WERI-Rb-1 (cell line): Measurements from ENCODE around the gene LRBA.

Source experiments
- DNase-seq: peaks from one replicate; pipeline ENCODE4 v3.0.0-alpha.2; 2020
- H3K27ac ChIP-seq: fragments of 250-450 bp; sonication (Bioruptor Pico); 2 replicates; pipeline ENCODE4 v1.5.1; 2020; ENCODE audit warnings: mild to moderate bottlenecking, moderate library complexity
- H3K27me3 ChIP-seq: fragments of 250-450 bp; sonication (Bioruptor Pico); 2 replicates; pipeline ENCODE4 v1.5.1; 2021; ENCODE audit warnings: mild to moderate bottlenecking, low read depth, moderate library complexity; ENCODE audit not compliant: insufficient read depth, severe bottlenecking
- H3K36me3 ChIP-seq: fragments of 250-450 bp; sonication (Bioruptor Pico); 2 replicates; pipeline ENCODE4 v1.5.1; 2020; ENCODE audit warnings: mild to moderate bottlenecking, moderate library complexity
- H3K4me3 ChIP-seq: 2 replicates; pipeline ENCODE4 v1.5.1; 2011; ENCODE audit warnings: low read depth, mild to moderate bottlenecking, control low read depth, low read length
- H3K9me3 ChIP-seq: fragments of 250-450 bp; sonication (Bioruptor Pico); 2 replicates; pipeline ENCODE4 v1.5.1; 2021; ENCODE audit warnings: mild to moderate bottlenecking, moderate library complexity; ENCODE audit not compliant: severe bottlenecking
- CTCF ChIP-seq: IDR thresholded peaks from 2 replicates; pipeline ENCODE4 v1.5.1; 2011; ENCODE audit warnings: low read depth, mild to moderate bottlenecking, control low read depth, inconsistent platforms, low read length

Gene LRBA

GRCh38 chr4:150501009-150501727, 513.9 kb downstream of the LRBA start:
- Histone ChIP-seq H3K4me3 (no peak overlapping the region), H3K9me3 (no peaks in the 10 kb centered on the region), H3K27me3 (no peaks in the 10 kb centered on the region), H3K36me3 (no peaks in the 10 kb centered on the region), H3K27ac (no peak overlapping the region)
- DNase-seq, result no peak
- no peak for TF ChIP-seq CTCF

GRCh38 chr4:150497612-150498011, 517.5 kb downstream of the LRBA start:
- Histone ChIP-seq H3K27me3 (no peaks in the 10 kb centered on the region), H3K36me3 (no peaks in the 10 kb centered on the region), H3K27ac (no peak overlapping the region), H3K4me3 (no peak overlapping the region), H3K9me3 (no peaks in the 10 kb centered on the region)
- DNase-seq, result no peak
- no peak for TF ChIP-seq CTCF

- Histone ChIP-seq H3K27me3 (no peaks in the 10 kb centered on the region), H3K36me3 (no peaks in the 10 kb centered on the region), H3K4me3 (no peak overlapping the region), H3K9me3 (no peaks in the 10 kb centered on the region), H3K27ac (no peak overlapping the region)
- DNase-seq, result no peak
- no peak for TF ChIP-seq CTCF
These were observed 519.5 kb downstream of the LRBA start for GRCh38 chr4:150495550-150495949.

GRCh38 chr4:150493851-150494250, 521.2 kb downstream of the LRBA start:
- no peaks in the 10 kb centered on the region for H3K9me3 ChIP-seq
- no peak for TF ChIP-seq CTCF
- no peaks in the 10 kb centered on the region for H3K27me3 ChIP-seq
- no peak overlapping the region for H3K4me3 ChIP-seq
- H3K36me3 ChIP-seq, result no peaks in the 10 kb centered on the region
- no peak overlapping the region for H3K27ac ChIP-seq
- no peak for DNase-seq

- TF ChIP-seq CTCF, result no peak
- Histone ChIP-seq H3K4me3 (no peak overlapping the region), H3K27me3 (no peaks in the 10 kb centered on the region), H3K9me3 (no peaks in the 10 kb centered on the region), H3K36me3 (no peaks in the 10 kb centered on the region), H3K27ac (no peak overlapping the region)
- no peak for DNase-seq
These were observed 523.7 kb downstream of the LRBA start for GRCh38 chr4:150491132-150492049.
